Right lobe of liver (tissue), 4 donors: ENCODE measurements around the gene TTC28.

Source experiments
- CTCF ChIP-seq, 4 donors: fragments of 200-600 bp in 3 of 4; fragments of 450-650 bp in 1 of 4; IDR thresholded peaks; one replicate each; pipeline versions ENCODE4 v1.5.1 to v1.8.0; 2016 to 2022; ENCODE audit warnings: antibody characterized with exemption in 4 of 4, mild to moderate bottlenecking in 2 of 4
- POLR2A ChIP-seq: fragments of 450-650 bp; IDR thresholded peaks from one replicate; pipeline ENCODE4 v1.6.1; 2017; ENCODE audit warnings: antibody characterized with exemption, mild to moderate bottlenecking
- donor health status: DM: no; HTN: no; CAD: no.
- donor health status: DM: no; HTN: no; CAD: no.
- donor health status: DM: no; HTN: yes; CAD: no.

GRCh38 chr22:27991586-27992293 lies 687.9 kb downstream of the TTC28 start:
- TF ChIP-seq POLR2A = no peak
- no peak for TF ChIP-seq CTCF (IDR thresholded peaks at IDR 0.05)
